Esophagus squamous epithelium (tissue), 5 donors: ENCODE results near the gene PCNT. TPM values are rescaled to one million over a fixed set of nuclear protein-coding genes. Genes with fewer than 3 reads are reported as not detected.

Experiments
- DNase-seq: peaks from one replicate; lab custom pipeline; 2025; lab: John Stamatoyannopoulos, UW
- H3K27ac ChIP-seq, 4 donors: fragments of 200-600 bp; sonication (generic); one replicate each; pipeline ENCODE4 v1.5.1; 2016 to 2019; ENCODE audit warnings: mild to moderate bottlenecking in 1 of 4
- H3K27me3 ChIP-seq, 4 donors: fragments of 200-600 bp; sonication (generic); 1 replicate in 3 of 4; 2 replicates in 1 of 4; pipeline versions ENCODE4 v1.5.1 to v1.6.0; 2017 to 2021; ENCODE audit warnings: antibody characterized with exemption in 1 of 4
- H3K36me3 ChIP-seq, 3 donors: fragments of 200-600 bp; sonication (generic); one replicate each; pipeline ENCODE4 v1.5.1; 2016 to 2019
- H3K4me1 ChIP-seq, 3 donors: fragments of 200-600 bp; sonication (generic); one replicate each; pipeline ENCODE4 v1.5.1; 2017 to 2019
- H3K4me3 ChIP-seq, 4 donors: fragments of 200-600 bp; sonication (generic); 1 replicate in 3 of 4; 2 replicates in 1 of 4; pipeline ENCODE4 v1.5.1; 2016 to 2019; ENCODE audit warnings: mild to moderate bottlenecking in 2 of 4, moderate library complexity in 1 of 4
- H3K9me3 ChIP-seq, 3 donors: fragments of 200-600 bp; sonication (generic); one replicate each; pipeline ENCODE4 v1.5.1; 2016 to 2019
- POLR2A ChIP-seq, 4 donors: fragments of 450-650 bp; IDR thresholded peaks; one replicate each; pipeline ENCODE4 v1.6.1; 2017; ENCODE audit warnings: antibody characterized with exemption in 4 of 4, mild to moderate bottlenecking in 4 of 4, moderate library complexity in 3 of 4
- WGBS, 2 donors: methylation state at CpG; one replicate each; pipeline ENCODE4 v1.1.5; 2018; 5-methylcytosine and 5-hydroxymethylcytosine counted together
- intact Hi-C: fragments of 100-400 bp; cut with DNase I; formaldehyde crosslinking; loops from one replicate; pipeline ENCODE4 v1.15.0; 2022
- total RNA-seq, 4 donors: library from RNA; depleted of rRNA; stranded (reverse); fragments of >200 nt; gene quantifications; one replicate each; pipeline ENCODE4 v1.1.0, GENCODE V29; 2016
- TF ChIP-seq, protein P1 (sequence below), 6 experiments: fragments of 450-650 bp in 4 of 6; fragments of 200-600 bp in 2 of 6; sonication (generic) in 2 of 6; IDR thresholded peaks; one replicate each; pipeline ENCODE4 v1.5.1; 2016 to 2019; ENCODE audit warnings: antibody characterized with exemption in 6 of 6, mild to moderate bottlenecking in 4 of 6, moderate library complexity in 4 of 6
- donor health status: DM: yes; HTN: yes; CAD: no.

The PCNT gene
- total RNA-seq, 4 donors from 2014 or later: 26.8 to 38.7 (median 29.9) TPM

DNA sequence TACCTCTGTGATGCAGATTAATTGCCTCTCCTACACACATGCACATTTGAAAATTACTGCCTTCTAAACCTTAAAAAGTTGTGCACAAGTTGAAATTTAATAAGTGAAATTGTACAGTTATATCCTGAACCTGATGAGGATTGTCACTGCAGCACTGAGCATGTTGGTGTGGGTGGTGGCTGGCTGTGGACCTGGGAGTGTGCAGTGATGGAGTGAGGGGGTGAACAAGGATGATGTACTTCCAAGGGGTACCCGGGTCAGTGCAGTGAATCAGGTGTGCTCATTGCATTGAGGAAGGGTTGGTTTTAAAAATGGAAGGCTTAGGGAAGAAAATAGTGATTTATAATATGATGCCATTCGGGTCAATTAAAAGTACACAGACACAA is 158.9 kb downstream of the PCNT start:
- intact Hi-C loops: no loop called here
- peaks cover 0 to 6% (median 0%) of the 10 kb centered on the region in 3 donors for H3K4me1 ChIP-seq
- TF ChIP-seq POLR2A (IDR thresholded peaks at IDR 0.05): no peak
- TF ChIP-seq, protein P1, sequence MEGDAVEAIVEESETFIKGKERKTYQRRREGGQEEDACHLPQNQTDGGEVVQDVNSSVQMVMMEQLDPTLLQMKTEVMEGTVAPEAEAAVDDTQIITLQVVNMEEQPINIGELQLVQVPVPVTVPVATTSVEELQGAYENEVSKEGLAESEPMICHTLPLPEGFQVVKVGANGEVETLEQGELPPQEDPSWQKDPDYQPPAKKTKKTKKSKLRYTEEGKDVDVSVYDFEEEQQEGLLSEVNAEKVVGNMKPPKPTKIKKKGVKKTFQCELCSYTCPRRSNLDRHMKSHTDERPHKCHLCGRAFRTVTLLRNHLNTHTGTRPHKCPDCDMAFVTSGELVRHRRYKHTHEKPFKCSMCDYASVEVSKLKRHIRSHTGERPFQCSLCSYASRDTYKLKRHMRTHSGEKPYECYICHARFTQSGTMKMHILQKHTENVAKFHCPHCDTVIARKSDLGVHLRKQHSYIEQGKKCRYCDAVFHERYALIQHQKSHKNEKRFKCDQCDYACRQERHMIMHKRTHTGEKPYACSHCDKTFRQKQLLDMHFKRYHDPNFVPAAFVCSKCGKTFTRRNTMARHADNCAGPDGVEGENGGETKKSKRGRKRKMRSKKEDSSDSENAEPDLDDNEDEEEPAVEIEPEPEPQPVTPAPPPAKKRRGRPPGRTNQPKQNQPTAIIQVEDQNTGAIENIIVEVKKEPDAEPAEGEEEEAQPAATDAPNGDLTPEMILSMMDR (IDR thresholded peaks at IDR 0.05): no peak
- H3K27ac ChIP-seq: no peak overlapping the region
- H3K36me3 ChIP-seq: peaks cover 0 to 46% (median 0%) of the 10 kb centered on the region in 3 donors
- 87 to 88% methylated on average over 2 of the region's 2 CpGs for WGBS, 2 donors
- H3K9me3 ChIP-seq: no peaks in the 10 kb centered on the region
- H3K27me3 ChIP-seq: no peaks in the 10 kb centered on the region
- no peak overlapping the region for H3K4me3 ChIP-seq
- no peak for DNase-seq

DNA sequence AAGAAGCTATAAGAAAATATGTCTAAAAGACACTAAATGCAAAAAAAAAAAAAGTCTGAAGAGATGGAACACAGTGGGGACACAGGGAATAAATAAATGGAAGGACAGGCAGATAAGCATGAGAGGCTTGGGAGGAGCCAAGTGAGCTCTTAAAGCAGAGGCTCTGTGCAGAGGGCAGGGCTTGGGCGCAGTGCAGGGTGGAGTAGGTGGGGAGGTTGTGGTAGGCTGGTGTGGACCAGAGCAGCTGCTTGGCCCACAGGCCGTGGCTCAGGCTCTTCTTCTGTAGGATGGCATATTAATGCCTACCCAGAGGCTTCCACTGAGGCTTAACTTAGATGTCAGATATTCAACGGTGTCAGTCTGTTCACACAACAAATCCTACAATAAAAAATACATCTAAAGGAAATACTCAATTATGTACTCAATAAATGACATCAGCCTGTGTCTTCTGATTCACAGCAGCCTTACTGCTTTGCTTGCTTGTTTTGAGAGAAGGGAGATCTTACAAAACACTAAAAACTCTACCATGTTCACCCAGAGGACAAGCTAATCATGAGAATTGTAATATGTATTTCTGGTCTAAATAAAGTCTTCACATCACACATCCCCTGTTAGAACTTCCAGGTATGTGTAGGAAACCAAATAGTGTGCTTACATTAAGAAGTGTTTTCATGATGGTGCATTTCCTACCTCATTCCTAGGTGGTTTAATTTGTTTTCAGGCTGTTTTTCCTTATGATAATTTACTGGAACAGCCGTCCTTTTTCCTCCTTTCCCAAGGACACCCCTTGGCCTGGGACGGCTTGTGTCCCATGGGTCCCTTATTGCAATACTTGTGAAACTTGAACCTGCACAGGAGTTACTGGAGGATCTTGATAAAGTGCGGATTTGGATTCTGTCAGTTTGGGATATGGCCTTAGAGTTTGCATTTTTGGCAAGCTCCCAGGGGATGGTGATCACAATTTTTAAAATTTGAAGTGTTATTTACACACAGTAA is 159.6 kb downstream of the PCNT start:
- intact Hi-C loops: no loop called here
- Histone ChIP-seq H3K27ac (no peak overlapping the region), H3K9me3 (no peaks in the 10 kb centered on the region), H3K4me3 (no peak overlapping the region), H3K4me1 (peaks cover 0 to 6% (median 0%) of the 10 kb centered on the region in 3 donors), H3K36me3 (peaks cover 0 to 53% (median 0%) of the 10 kb centered on the region in 3 donors), H3K27me3 (no peaks in the 10 kb centered on the region)
- no peak for DNase-seq
- 75 to 87% methylated on average over 6 of the region's 6 CpGs for WGBS, 2 donors
- no peak for TF ChIP-seq POLR2A (IDR thresholded peaks at IDR 0.05)
- TF ChIP-seq, protein P1 (IDR thresholded peaks at IDR 0.05): no peak

DNA sequence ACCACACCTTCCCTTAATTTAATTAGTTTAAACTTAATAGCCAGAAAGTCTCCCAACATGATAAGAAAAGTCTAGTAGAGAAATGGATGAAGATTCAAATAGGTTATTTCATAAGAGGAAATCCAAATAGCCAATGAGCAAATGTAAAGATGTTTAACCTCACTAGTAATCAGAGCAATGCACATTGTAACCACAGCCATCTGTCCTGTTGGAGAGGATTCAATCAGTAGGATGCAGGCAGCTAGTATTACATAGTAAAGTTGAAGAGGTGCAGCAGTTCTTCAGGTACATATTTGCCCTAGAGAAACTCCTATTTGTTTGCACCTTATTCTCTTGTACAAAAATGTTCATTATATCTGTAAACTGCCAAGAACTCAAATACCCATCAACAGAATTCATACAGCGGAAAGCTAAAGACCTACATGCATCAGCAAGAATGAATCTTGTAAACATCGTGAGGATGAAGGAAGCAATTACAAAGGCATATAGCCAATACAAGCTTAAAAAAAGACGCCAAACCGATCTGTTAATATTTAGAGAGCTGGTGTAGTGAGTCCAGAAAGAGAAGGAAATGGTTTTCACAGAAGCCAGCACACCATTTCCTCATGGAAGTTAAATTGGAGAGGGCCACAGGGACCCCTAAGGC is 162.6 kb downstream of the PCNT start:
- H3K27ac ChIP-seq: no peak overlapping the region
- peaks cover 0 to 60% (median 0%) of the 10 kb centered on the region in 3 donors for H3K36me3 ChIP-seq
- H3K9me3 ChIP-seq: no peaks in the 10 kb centered on the region
- intact Hi-C loops: no loop called here
- no peak for DNase-seq
- no peaks in the 10 kb centered on the region for H3K4me1 ChIP-seq
- TF ChIP-seq, protein P1 (IDR thresholded peaks at IDR 0.05): no peak
- no peak for TF ChIP-seq POLR2A (IDR thresholded peaks at IDR 0.05)
- 70 to 75% methylated on average over 4 of the region's 4 CpGs for WGBS, 2 donors
- no peak overlapping the region for H3K4me3 ChIP-seq
- no peaks in the 10 kb centered on the region for H3K27me3 ChIP-seq

DNA sequence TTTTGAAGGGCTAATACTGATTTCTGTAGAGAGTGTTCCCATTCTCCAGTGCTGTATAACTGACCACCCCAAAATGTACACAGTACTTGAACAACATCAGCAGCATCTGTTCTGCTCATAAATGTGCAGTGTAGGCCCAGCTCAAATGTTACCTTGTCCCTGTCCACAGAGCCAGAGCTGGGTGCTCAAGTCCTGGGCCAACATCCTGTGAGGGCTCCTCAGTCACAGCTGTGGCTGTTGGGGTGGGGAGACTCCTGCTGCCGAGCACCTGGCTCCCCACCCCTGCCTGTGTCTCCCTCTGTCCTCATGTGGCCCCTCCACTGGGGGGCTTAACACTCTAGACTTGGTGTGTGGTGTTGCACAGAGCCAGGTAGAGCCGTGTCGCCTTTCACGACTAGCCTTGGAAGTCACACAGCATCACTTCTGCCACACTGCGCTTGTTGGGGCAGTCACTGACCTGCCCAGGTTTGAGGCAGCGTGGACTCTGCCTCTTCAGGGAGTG is 165.3 kb downstream of the PCNT start:
- no peaks in the 10 kb centered on the region for H3K4me1 ChIP-seq
- 75 to 83% methylated on average over 1 to 4 of the region's 6 CpGs for WGBS, 2 donors
- no peaks in the 10 kb centered on the region for H3K9me3 ChIP-seq
- no peak for DNase-seq
- peaks cover 0 to 80% (median 0%) of the 10 kb centered on the region in 3 donors for H3K36me3 ChIP-seq
- intact Hi-C loops: no loop called here
- no peaks in the 10 kb centered on the region for H3K27me3 ChIP-seq
- no peak overlapping the region for H3K4me3 ChIP-seq
- H3K27ac ChIP-seq: no peak overlapping the region
- TF ChIP-seq, protein P1 (IDR thresholded peaks at IDR 0.05): no peak
- TF ChIP-seq POLR2A (IDR thresholded peaks at IDR 0.05): no peak
